Sigmoid colon (tissue), 7 donors: Measurements from ENCODE around the gene NUBP2. TPM values are rescaled to one million over a fixed set of nuclear protein-coding genes. Genes with fewer than 3 reads are reported as not detected.

Experiments used
- DNase-seq: peaks from one replicate; pipeline ENCODE4 v3.0.0-alpha.2; 2019
- H3K27ac ChIP-seq, 4 donors: fragments of 200-600 bp; sonication (generic); one replicate each; pipeline ENCODE4 v1.5.1; 2016 to 2019; ENCODE audit warnings: mild to moderate bottlenecking in 1 of 4
- H3K27me3 ChIP-seq, 3 donors: fragments of 200-600 bp; sonication (generic); one replicate each; pipeline ENCODE4 v1.5.1; 2019; ENCODE audit warnings: mild to moderate bottlenecking in 1 of 3
- H3K36me3 ChIP-seq, 4 donors: fragments of 200-600 bp; sonication (generic); one replicate each; pipeline ENCODE4 v1.5.1; 2016 to 2019
- H3K4me1 ChIP-seq, 4 donors: fragments of 200-600 bp; sonication (generic); one replicate each; pipeline ENCODE4 v1.5.1; 2017 to 2019
- H3K4me3 ChIP-seq, 4 donors: fragments of 200-600 bp; sonication (generic); one replicate each; pipeline ENCODE4 v1.5.1; 2017 to 2019; ENCODE audit warnings: mild to moderate bottlenecking in 2 of 4, moderate library complexity in 1 of 4
- H3K9me3 ChIP-seq, 4 donors: fragments of 200-600 bp in 3 of 4; sonication (generic) in 3 of 4; one replicate each; pipeline versions ENCODE4 v1.5.1 to v1.6.1; 2013 to 2019
- CTCF ChIP-seq, 4 experiments: fragments of 450-650 bp in 3 of 4; fragments of 200-600 bp in 1 of 4; IDR thresholded peaks; one replicate each; pipeline ENCODE4 v1.5.1; 2016 to 2019; ENCODE audit warnings: antibody characterized with exemption in 4 of 4, mild to moderate bottlenecking in 3 of 4, moderate library complexity in 2 of 4
- EP300 ChIP-seq, 4 donors: sonication (generic); formaldehyde crosslinking; IDR thresholded peaks; one replicate each; pipeline ENCODE4 v1.6.1; 2017; ENCODE audit warnings: antibody characterized with exemption in 4 of 4
- POLR2A ChIP-seq, 2 donors: fragments of 450-650 bp; IDR thresholded peaks; one replicate each; pipeline ENCODE4 v1.6.1; 2016; ENCODE audit warnings: antibody characterized with exemption in 2 of 2, mild to moderate bottlenecking in 2 of 2, moderate library complexity in 2 of 2
- POLR2AphosphoS5 ChIP-seq, 4 donors: sonication (generic); formaldehyde crosslinking; IDR thresholded peaks; one replicate each; pipeline ENCODE4 v1.6.1; 2017; ENCODE audit warnings: antibody characterized with exemption in 4 of 4
- WGBS, 2 donors: extraction: QIAGEN DNeasy Blood & Tissue Kit; methylation state at CpG; one replicate each; pipeline ENCODE4 v1.1.7; 2013; 5-methylcytosine and 5-hydroxymethylcytosine counted together
- intact Hi-C: fragments of 100-400 bp; cut with DNase I; formaldehyde crosslinking; loops from one replicate; pipeline ENCODE4 v1.15.1; 2023
- polyA plus RNA-seq, 3 donors: library from polyadenylated mRNA; stranded (reverse); fragments of 200-250 nt; gene quantifications; one replicate each; pipeline ENCODE4 v1.2.3, GENCODE V29; 2013
- total RNA-seq, 4 donors: library from RNA; depleted of rRNA; stranded (reverse); fragments of >200 nt; gene quantifications; one replicate each; pipeline ENCODE4 v1.1.0, GENCODE V29; 2016
- donor health status: healthy with polysubstance abuse.
- donor health status: Bipolar disorder and iron deficiency.
- donor health status: healthy.

The NUBP2 gene
- total and polyA plus RNA-seq, 7 donors, result 53.5 to 170 (median 77.8) TPM

- Histone ChIP-seq H3K4me1 (no peaks in the 10 kb centered on the region), H3K4me3 (no peak overlapping the region), H3K36me3 (peaks cover 40 to 88% (median 47%) of the 10 kb centered on the region in 4 donors), H3K9me3 (no peaks in the 10 kb centered on the region), H3K27me3 (no peaks in the 10 kb centered on the region), H3K27ac (no peak overlapping the region)
- 90 to 93% methylated on average over 25 of the region's 25 CpGs for WGBS, 2 donors
- no peak for DNase-seq
- intact Hi-C loops, result no loop called here
- TF ChIP-seq POLR2AphosphoS5 (IDR thresholded peaks at IDR 0.05) (no peak), EP300 (IDR thresholded peaks at IDR 0.05) (no peak), CTCF (IDR thresholded peaks at IDR 0.05) (no peak), POLR2A (IDR thresholded peaks at IDR 0.05) (no peak)
These were observed 37.4 kb upstream of the NUBP2 start for GRCh38 chr16:1745181-1745899.

GRCh38 chr16:1745900-1746692 lies 36.7 kb upstream of the NUBP2 start:
- no peak overlapping the region for H3K4me3 ChIP-seq
- peaks cover 40 to 88% (median 53%) of the 10 kb centered on the region in 4 donors for H3K36me3 ChIP-seq
- intact Hi-C loops, result no loop called here
- WGBS, 2 donors, result 95 to 97% methylated on average over 29 of the region's 29 CpGs
- no peaks in the 10 kb centered on the region for H3K4me1 ChIP-seq
- no peaks in the 10 kb centered on the region for H3K9me3 ChIP-seq
- H3K27me3 ChIP-seq, result no peaks in the 10 kb centered on the region
- TF ChIP-seq EP300 (IDR thresholded peaks at IDR 0.05) (no peak), POLR2AphosphoS5 (IDR thresholded peaks at IDR 0.05) (no peak), POLR2A (IDR thresholded peaks at IDR 0.05) (no peak), CTCF (IDR thresholded peaks at IDR 0.05) (no peak)
- DNase-seq, result no peak
- no peak overlapping the region for H3K27ac ChIP-seq

GRCh38 chr16:1746693-1747195 lies 36.0 kb upstream of the NUBP2 start:
- Histone ChIP-seq H3K4me3 (no peak overlapping the region), H3K36me3 (peaks cover 42 to 88% (median 59%) of the 10 kb centered on the region in 4 donors), H3K27ac (no peak overlapping the region), H3K27me3 (no peaks in the 10 kb centered on the region), H3K4me1 (no peaks in the 10 kb centered on the region), H3K9me3 (no peaks in the 10 kb centered on the region)
- intact Hi-C loops, result no loop called here
- TF ChIP-seq POLR2A (IDR thresholded peaks at IDR 0.05) (no peak), POLR2AphosphoS5 (IDR thresholded peaks at IDR 0.05) (no peak), EP300 (IDR thresholded peaks at IDR 0.05) (no peak)
- no peak for DNase-seq
- 92 to 95% methylated on average over 31 of the region's 31 CpGs for WGBS, 2 donors

- 91 to 93% methylated on average over 11 of the region's 11 CpGs for WGBS, 2 donors
- Histone ChIP-seq H3K27me3 (no peaks in the 10 kb centered on the region), H3K27ac (no peak overlapping the region), H3K4me1 (no peaks in the 10 kb centered on the region), H3K9me3 (no peaks in the 10 kb centered on the region), H3K36me3 (peaks cover 52 to 99% (median 67%) of the 10 kb centered on the region in 4 donors), H3K4me3 (no peak overlapping the region)
- TF ChIP-seq EP300 (IDR thresholded peaks at IDR 0.05) (no peak), POLR2AphosphoS5 (IDR thresholded peaks at IDR 0.05) (no peak), POLR2A (IDR thresholded peaks at IDR 0.05) (no peak), CTCF (IDR thresholded peaks at IDR 0.05) (no peak)
- no peak for DNase-seq
- intact Hi-C loops, result no loop called here
These were observed 34.8 kb upstream of the NUBP2 start for GRCh38 chr16:1747934-1748333.
